Bronchial epithelial cell (primary cell): ENCODE measurements around the gene LIPG. TPM values are rescaled to one million over a fixed set of nuclear protein-coding genes. Genes with fewer than 3 reads are reported as not detected.
A peak's percentile ranks its signal among the peaks of the same experiment; 100 is the strongest.
"Not testable (repeated sequence)": the region's sequence is repeated elsewhere in the genome, so short reads cannot be mapped to it uniquely, and the experiment has no call there.

Source experiments
- DNase-seq: peaks from one replicate; pipeline ENCODE4 v3.0.0-alpha.2; 2010; ENCODE audit warnings: low read depth
- FAIRE-seq: peaks from 2 replicates; lab custom pipeline; 2011; peaks lifted over from hg19 to GRCh38; lab: Jason Lieb, UNC
- H3K27me3 ChIP-seq: 2 replicates; pipeline ENCODE4 v1.5.1; 2011; ENCODE audit warnings: low read length; ENCODE audit not compliant: control insufficient read depth, insufficient read depth
- H3K36me3 ChIP-seq: 2 replicates; pipeline ENCODE4 v1.5.1; 2011; ENCODE audit warnings: low read length; ENCODE audit not compliant: control insufficient read depth, insufficient read depth
- H3K4me3 ChIP-seq: 2 replicates; pipeline ENCODE4 v1.5.1; 2011; ENCODE audit warnings: mild to moderate bottlenecking, low read depth, low read length, control low read depth
- total RNA-seq: library from RNA; depleted of rRNA; stranded (reverse); fragments of >200 nt; gene quantifications from 2 replicates; pipeline ENCODE4 v1.2.1, GENCODE V29; 2014
- TF ChIP-seq, protein P1 (sequence below): IDR thresholded peaks from 2 replicates; pipeline ENCODE4 v1.5.1; 2011; ENCODE audit warnings: mild to moderate bottlenecking, moderate library complexity, low read length, control low read depth, inconsistent platforms; ENCODE audit not compliant: insufficient read depth, severe bottlenecking

LIPG gene
- 9.5 and 11.5 TPM in 2 replicates for total RNA-seq

DNA sequence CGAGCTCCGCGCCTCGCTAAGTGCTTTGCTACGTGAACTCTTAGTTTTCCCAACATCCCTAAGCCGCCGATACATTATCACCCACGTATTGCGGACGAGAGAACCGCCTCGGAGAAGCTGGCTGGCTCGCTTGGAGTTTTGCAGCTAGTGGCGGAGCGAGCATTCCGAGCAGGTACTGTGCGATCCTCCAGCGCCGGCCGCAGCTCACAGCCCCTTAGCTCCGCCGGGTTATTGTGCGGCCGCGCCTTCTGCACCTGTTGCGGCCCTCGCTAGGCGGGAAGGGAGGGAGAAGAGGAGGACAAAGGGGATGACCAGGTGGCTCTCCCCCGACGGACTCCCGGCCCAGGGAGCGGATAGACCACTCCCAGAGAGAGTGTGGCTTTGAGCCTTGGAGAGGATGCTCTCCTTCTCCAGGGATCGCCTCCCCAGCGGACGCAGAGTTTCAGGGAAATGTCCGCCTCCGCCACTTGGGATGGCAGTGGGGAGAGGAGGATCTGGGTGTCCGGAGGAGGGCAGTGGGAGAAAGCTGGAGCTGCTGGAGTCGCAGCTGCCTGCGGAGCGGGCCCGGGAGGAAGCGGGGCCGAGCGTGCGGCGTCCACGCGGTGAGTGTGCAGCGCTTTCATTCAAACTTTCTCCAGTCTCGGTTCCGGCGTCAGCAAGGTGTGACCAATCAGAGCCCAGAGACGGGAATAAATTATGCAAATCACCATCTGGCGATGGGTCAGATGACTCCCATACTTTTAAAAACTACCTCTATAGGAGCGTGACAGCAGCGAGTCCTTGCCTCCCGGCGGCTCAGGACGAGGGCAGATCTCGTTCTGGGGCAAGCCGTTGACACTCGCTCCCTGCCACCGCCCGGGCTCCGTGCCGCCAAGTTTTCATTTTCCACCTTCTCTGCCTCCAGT lies at the start of gene LIPG:
TSS of gene LIPG (plus strand) at position 769 of the 905 bp plus-strand sequence. CDS start 252 bp downstream, outside the sequence.
- TF ChIP-seq, protein P1, sequence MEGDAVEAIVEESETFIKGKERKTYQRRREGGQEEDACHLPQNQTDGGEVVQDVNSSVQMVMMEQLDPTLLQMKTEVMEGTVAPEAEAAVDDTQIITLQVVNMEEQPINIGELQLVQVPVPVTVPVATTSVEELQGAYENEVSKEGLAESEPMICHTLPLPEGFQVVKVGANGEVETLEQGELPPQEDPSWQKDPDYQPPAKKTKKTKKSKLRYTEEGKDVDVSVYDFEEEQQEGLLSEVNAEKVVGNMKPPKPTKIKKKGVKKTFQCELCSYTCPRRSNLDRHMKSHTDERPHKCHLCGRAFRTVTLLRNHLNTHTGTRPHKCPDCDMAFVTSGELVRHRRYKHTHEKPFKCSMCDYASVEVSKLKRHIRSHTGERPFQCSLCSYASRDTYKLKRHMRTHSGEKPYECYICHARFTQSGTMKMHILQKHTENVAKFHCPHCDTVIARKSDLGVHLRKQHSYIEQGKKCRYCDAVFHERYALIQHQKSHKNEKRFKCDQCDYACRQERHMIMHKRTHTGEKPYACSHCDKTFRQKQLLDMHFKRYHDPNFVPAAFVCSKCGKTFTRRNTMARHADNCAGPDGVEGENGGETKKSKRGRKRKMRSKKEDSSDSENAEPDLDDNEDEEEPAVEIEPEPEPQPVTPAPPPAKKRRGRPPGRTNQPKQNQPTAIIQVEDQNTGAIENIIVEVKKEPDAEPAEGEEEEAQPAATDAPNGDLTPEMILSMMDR, result no peak
- Histone ChIP-seq H3K4me3 (peak within 1 kb of the TSS; percentile 47), H3K27me3 (no peaks in the 10 kb centered on the region), H3K36me3 (peaks cover 3% of the 10 kb centered on the region)
- no peak for FAIRE-seq
- peak; percentile 95 for DNase-seq

DNA sequence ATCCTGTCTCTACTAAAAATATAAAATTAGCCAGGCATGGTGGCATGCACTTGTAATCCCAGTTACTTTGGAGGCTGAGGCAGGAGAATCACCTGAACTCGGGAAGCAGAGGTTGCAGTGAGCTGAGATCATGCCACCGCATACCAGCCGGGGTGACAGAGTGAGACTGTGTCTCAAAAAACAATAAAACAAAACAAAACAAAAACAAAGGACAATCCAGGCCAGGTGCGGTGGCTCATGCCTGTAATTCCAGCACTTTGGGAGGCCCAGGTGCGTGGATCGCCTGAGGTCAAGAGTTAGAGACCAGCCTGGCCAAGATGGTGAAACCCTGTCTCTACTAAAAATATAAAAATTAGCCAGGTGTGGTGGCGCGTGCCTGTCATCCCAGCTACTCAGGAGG lies 49.0 kb upstream of the LIPG start:
- H3K36me3 ChIP-seq, H3K27me3 ChIP-seq, FAIRE-seq, H3K4me3 ChIP-seq, DNase-seq: not testable (repeated sequence)

DNA sequence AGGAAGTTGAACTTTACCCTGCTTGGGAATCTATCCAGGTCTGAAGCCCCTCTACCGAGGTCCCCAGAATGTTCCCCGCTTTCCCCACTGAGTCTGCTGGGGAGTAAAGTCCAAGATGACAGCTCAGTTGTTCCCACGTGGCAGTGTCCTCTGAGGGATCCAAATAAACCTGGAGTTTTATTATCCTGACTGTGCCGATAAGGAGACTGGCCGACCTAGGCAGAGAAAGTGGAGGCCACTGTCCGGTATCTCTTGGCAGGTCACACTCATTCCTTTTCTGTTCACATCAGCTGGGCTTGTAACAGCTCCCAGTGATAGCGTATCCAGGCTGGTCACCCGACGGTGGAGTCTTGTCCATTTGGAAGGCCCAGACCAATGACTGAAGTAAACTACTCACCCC lies 47.3 kb upstream of the LIPG start:
- no peaks in the 10 kb centered on the region for H3K36me3 ChIP-seq
- TF ChIP-seq, protein P1, result no peak
- DNase-seq (no peak), FAIRE-seq (no peak)
- H3K27me3 ChIP-seq, result no peaks in the 10 kb centered on the region
- H3K4me3 ChIP-seq, result no peak overlapping the region

DNA sequence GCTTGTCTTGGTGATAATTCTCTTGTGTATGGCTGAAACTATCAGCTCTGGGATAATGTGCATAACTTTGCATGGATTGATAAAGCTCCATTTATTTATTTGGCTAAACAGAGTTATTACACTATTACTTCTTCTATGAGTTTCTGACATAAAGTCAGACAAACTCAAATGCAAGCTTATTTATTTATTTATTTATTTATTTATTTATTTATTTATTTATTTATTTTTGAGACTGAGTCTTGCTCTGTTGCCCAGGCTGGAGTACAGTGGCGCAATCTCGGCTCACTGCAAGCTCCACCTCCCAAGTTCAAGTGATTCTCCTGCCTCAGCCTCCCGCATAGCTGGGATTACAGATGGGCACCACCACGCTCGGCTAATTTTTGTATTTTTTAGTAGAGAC lies 46.9 kb upstream of the LIPG start:
- H3K27me3 ChIP-seq, H3K4me3 ChIP-seq, FAIRE-seq, H3K36me3 ChIP-seq, DNase-seq: not testable (repeated sequence)

DNA sequence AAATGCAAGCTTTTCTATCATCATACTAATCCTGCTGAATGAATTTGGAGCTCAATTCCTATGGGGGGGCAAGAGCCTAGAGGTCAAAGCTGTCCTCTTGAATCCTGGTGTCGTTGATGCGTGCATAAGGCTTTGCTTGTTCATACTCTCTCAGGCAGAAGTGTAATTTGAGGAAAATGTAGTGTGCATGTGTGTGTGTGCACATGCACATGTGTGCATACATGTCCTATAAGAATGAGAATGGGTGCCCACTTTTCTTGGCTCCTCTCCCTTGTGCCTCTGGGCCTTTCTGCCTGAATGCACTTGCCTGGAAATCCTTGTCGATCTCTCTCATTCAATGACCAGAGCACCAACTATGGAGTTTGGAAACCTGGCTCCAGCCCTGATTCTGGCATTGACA lies 46.3 kb upstream of the LIPG start:
- Histone ChIP-seq H3K36me3 (no peaks in the 10 kb centered on the region), H3K27me3 (no peaks in the 10 kb centered on the region), H3K4me3 (no peak overlapping the region)
- FAIRE-seq, result no peak
- TF ChIP-seq, protein P1, result no peak
- no peak for DNase-seq

DNA sequence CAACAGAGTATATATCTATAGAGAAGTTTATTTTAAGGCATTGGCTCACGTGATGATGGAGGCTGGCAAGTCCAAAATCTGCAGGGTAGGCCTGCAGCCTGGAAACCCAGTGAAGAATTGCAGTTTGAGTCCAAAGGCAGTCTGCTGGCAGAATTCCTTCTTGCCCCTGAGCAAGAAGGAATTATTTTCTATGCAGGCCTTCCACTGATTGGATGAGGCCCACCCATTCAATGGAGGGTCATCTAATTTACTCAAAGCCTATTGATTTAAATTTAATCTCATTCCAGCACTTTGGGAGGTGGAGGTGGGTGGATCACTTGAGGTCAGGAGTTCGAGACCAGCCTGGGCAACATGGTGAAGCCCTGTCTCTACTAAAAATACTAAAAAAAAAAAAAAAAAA lies 44.4 kb upstream of the LIPG start:
- FAIRE-seq, result no peak

More for the DNA sequence above, 44.4 kb upstream of the LIPG start:
- Histone ChIP-seq H3K27me3 (no peaks in the 10 kb centered on the region), H3K36me3 (no peaks in the 10 kb centered on the region), H3K4me3 (no peak overlapping the region)
- TF ChIP-seq, protein P1, result no peak
- DNase-seq, result no peak
